ENCODE data around the gene PMP22.

DNA sequence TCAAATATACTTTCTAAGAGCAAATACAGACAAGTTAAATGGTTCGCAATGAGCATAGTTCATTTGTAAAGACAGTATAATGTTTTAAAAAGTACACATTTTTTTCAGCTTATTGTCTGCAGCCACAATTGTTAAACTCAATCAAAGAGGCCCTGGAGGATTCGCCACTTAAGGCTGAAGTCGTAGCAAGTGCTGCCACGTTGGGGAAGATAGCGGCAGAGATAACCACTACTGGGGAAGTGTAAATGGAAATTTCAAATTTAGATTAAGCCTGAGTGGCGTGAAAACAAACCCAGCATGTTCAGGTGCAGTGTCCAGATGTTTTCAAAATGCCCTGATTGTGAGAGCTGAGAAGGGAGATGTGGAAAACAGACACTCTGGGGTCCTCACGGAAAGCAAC, 8.4 kb downstream of the PMP22 start:
- TF ChIP-seq, protein P1, sequence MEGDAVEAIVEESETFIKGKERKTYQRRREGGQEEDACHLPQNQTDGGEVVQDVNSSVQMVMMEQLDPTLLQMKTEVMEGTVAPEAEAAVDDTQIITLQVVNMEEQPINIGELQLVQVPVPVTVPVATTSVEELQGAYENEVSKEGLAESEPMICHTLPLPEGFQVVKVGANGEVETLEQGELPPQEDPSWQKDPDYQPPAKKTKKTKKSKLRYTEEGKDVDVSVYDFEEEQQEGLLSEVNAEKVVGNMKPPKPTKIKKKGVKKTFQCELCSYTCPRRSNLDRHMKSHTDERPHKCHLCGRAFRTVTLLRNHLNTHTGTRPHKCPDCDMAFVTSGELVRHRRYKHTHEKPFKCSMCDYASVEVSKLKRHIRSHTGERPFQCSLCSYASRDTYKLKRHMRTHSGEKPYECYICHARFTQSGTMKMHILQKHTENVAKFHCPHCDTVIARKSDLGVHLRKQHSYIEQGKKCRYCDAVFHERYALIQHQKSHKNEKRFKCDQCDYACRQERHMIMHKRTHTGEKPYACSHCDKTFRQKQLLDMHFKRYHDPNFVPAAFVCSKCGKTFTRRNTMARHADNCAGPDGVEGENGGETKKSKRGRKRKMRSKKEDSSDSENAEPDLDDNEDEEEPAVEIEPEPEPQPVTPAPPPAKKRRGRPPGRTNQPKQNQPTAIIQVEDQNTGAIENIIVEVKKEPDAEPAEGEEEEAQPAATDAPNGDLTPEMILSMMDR (IDR thresholded peaks at IDR 0.05 in 4 of 5, conservative IDR thresholded peaks at IDR 0.05 in 1 of 5) = no peak
- no peak for TF ChIP-seq POLR2A (IDR thresholded peaks at IDR 0.05)

Data from gastrocnemius medialis (tissue), 4 donors.